Natural killer cell treated with Interleukin-12 subunit alpha and Interleukin-12 subunit beta and Interleukin-15 and Interleukin-18, amount 100 ng/mL, for 72 hours (primary cell): ENCODE data around the gene XXYLT1. TPM values are rescaled to one million over a fixed set of nuclear protein-coding genes. Genes with fewer than 3 reads are reported as not detected.
A peak's percentile ranks its signal among the peaks of the same experiment; 100 is the strongest.

Experiments used
- ATAC-seq, 2 donors: fragments of 150-1000 bp; cut with Tn5 transposase in 1 of 2; sonication (Bioruptor Pico), chemical (Tn5 transposase) in 1 of 2; 2 replicates each; pipeline ENCODE4 v1.10.0; 2021
- DNase-seq: peaks from one replicate; pipeline ENCODE4 v3.0.0; 2022; ENCODE audit warnings: low spot score
- H3K27ac Mint-ChIP-seq, 2 donors: 1 replicate in 1 of 2; 2 replicates in 1 of 2; pipeline ENCODE4 v1.8.0; 2022; ENCODE audit warnings: mixed read lengths in 2 of 2, mild to moderate bottlenecking in 1 of 2, moderate library complexity in 1 of 2
- H3K27me3 Mint-ChIP-seq, 2 donors: 1 replicate in 1 of 2; 2 replicates in 1 of 2; pipeline ENCODE4 v1.8.0; 2022; ENCODE audit warnings: mixed read lengths in 2 of 2
- H3K36me3 Mint-ChIP-seq: one replicate; pipeline ENCODE4 v1.8.0; 2022; ENCODE audit warnings: mixed read lengths
- H3K4me1 Mint-ChIP-seq, 2 donors: 1 replicate in 1 of 2; 2 replicates in 1 of 2; pipeline ENCODE4 v1.8.0; 2022; ENCODE audit warnings: low read depth in 2 of 2, mixed read lengths in 2 of 2, mild to moderate bottlenecking in 1 of 2
- H3K4me3 Mint-ChIP-seq: one replicate; pipeline ENCODE4 v1.8.0; 2022; ENCODE audit warnings: mixed read lengths
- H3K9me3 Mint-ChIP-seq: 2 replicates; pipeline ENCODE4 v1.8.0; 2022; ENCODE audit warnings: mixed read lengths
- total RNA-seq, 2 donors: library from RNA; stranded (reverse); gene quantifications; one replicate each; pipeline ENCODE4 v1.2.3, GENCODE V29; 2022

Gene XXYLT1
- total RNA-seq, 2 donors from 2014 or later: 10.5 to 16.2 TPM

DNA sequence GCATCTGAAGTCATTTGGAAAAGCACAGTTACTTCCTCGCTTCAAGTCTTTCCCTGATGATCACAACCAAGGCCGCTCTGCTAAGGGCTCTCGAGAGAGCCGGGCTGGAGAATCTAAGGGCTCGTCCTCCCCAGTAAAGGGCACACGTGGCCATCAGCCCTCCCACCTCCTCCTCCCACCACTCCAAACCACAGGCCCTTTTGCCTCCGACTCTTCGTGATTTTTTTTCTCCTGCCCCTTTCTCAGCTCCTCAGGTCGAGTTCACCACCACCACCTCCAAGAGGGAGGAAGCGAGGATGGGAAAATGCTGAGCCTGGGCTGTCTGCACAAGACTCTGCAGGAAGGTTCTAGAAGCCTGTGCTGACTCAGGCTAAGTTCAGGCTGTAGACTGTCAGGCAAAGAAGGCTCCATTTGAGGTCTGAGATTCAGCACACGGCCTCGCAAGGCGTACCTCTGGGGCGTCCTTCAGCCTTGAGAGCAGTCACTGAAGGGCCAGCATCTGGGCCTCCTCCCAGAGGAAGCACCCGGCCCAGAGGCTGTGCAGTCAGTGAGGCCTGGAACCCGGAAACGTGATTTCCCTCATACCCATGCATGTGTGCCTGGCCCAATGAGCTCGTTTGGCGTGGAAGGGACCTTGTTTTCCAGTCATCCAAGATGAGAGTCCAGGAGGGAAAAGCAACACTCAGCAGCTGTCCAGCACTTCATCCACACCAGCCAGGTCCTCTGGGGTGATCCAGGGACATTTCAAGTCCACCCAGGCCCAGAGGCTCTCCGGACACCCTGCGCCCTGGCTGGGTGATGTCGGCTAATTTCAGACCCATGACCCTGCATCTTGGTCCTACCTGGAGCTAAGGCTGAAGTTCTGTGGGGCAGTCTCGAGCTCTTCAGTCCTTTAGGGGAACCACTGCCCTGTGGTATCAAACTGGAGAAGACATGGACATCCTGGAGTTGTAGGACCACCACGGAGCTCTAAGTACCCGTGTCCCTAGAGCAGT, 196.8 kb downstream of the XXYLT1 start:
- Mint-ChIP-seq H3K4me3 (no peak overlapping the region), H3K27ac (no peak overlapping the region), H3K27me3 (no peaks in the 10 kb centered on the region), H3K4me1 (peaks cover 0 to 9% of the 10 kb centered on the region in 2 donors), H3K36me3 (no peaks in the 10 kb centered on the region), H3K9me3 (no peaks in the 10 kb centered on the region)
- DNase-seq (no peak), ATAC-seq (no peak)

GRCh38 chr3:195072916-195073564, 197.9 kb downstream of the XXYLT1 start:
- H3K4me3 Mint-ChIP-seq: no peak overlapping the region
- no peaks in the 10 kb centered on the region for H3K9me3 Mint-ChIP-seq
- peaks cover 0 to 9% of the 10 kb centered on the region in 2 donors for H3K4me1 Mint-ChIP-seq
- DNase-seq (no peak), ATAC-seq (no peak)
- H3K36me3 Mint-ChIP-seq: no peaks in the 10 kb centered on the region
- H3K27me3 Mint-ChIP-seq: no peaks in the 10 kb centered on the region
- no peak overlapping the region for H3K27ac Mint-ChIP-seq

DNA sequence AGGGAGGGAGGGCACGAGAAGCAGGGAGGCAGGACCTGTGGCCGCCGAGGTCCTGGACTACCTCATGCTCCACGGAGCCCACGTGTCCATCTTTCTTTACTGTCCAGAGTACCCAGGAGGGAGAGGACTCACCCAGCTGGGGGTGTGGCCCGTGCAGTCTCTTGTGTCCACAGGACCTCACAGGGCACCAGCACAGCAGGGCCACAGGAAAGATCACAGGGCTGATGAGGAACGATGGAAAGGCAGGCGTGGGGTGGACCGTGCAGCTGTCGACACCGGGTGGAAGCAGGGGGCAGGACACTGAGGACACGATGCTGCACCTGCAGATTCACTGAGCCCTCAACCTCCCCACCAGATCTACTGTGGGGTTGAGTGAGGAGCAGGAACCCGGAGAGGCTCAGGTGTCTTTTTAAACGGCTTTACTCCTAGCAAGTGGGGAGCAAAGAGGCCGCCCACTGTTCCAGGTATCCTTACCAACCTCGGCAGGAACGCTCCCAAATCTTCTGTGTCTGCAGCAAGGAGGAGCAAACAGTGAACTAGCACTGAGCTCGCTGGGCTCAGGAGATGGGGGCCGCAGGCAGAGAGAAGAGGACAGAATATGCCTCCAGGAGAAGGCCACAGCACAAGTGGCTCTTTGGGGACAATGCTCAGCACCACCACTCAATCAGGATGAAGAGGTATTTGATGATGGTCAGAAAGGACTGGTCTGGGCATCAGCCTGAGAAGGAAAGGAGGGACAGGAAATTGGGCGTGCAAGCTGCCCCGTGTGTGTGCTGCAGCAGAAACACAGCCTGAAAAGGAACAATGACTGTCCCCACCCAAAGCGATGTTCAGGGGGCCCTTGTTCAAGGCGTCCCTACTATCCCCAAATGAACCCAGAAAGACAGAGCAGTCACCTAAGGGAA, 198.8 kb downstream of the XXYLT1 start:
- Mint-ChIP-seq H3K9me3 (no peaks in the 10 kb centered on the region), H3K27me3 (no peaks in the 10 kb centered on the region), H3K27ac (no peak overlapping the region), H3K36me3 (no peaks in the 10 kb centered on the region), H3K4me3 (no peak overlapping the region), H3K4me1 (peaks cover 0 to 9% of the 10 kb centered on the region in 2 donors)
- no peak for DNase-seq
- ATAC-seq: no peak

GRCh38 chr3:195071011-195071728, 199.8 kb downstream of the XXYLT1 start:
- no peak overlapping the region for H3K27ac Mint-ChIP-seq
- H3K4me3 Mint-ChIP-seq: no peak overlapping the region
- ATAC-seq (no peak), DNase-seq (no peak)
- no peaks in the 10 kb centered on the region for H3K27me3 Mint-ChIP-seq
- H3K4me1 Mint-ChIP-seq: peaks cover 0 to 3% of the 10 kb centered on the region in 2 donors
- H3K9me3 Mint-ChIP-seq: no peaks in the 10 kb centered on the region
- no peaks in the 10 kb centered on the region for H3K36me3 Mint-ChIP-seq

GRCh38 chr3:195070336-195070735, 200.6 kb downstream of the XXYLT1 start:
- H3K27me3 Mint-ChIP-seq: no peaks in the 10 kb centered on the region
- peak; percentile 47 for DNase-seq
- ATAC-seq: no peak
- H3K9me3 Mint-ChIP-seq: no peaks in the 10 kb centered on the region
- no peak overlapping the region for H3K27ac Mint-ChIP-seq
- H3K4me3 Mint-ChIP-seq: no peak overlapping the region
- no peaks in the 10 kb centered on the region for H3K4me1 Mint-ChIP-seq
- H3K36me3 Mint-ChIP-seq: no peaks in the 10 kb centered on the region

DNA sequence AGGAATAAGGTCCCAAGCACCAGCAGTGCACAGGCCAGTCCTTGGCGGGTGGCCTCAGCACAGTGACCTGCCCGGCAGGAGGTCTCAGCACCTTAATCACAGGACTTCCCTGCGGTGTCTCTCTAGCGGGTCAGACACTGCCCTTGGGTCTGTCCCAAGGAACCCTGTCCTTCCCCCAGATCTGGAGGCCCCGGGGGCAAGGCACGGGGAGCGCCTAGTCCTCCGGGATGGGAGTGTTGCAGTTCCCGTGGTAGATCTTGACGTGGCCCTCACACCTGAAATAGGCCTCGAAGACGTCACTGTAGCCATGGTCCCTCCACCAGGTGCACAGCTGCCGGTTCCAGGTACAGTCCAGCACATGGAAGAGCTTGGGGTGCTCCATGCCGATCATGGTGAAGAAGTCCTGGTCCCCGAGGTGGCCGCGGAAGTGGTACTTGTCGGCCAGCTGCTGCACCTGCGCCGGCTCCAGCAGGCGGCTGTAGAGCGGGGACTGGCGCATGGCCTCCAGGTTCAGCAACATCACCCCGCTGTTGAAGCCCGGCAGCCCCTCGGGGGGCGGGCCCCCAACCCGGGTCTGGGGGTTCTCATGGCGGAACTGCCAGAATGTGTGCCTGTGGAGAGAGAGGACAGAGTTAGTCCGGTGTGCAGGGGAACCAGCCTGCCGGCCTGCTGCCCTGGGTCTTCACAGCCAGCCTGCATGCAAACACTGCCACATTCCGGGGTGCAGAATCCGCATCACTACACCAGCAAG, 201.3 kb downstream of the XXYLT1 start:
- Mint-ChIP-seq H3K4me1 (no peaks in the 10 kb centered on the region), H3K27ac (no peak overlapping the region), H3K9me3 (no peaks in the 10 kb centered on the region), H3K27me3 (no peaks in the 10 kb centered on the region), H3K4me3 (no peak overlapping the region), H3K36me3 (no peaks in the 10 kb centered on the region)
- no peak for ATAC-seq
- DNase-seq: no peak

DNA sequence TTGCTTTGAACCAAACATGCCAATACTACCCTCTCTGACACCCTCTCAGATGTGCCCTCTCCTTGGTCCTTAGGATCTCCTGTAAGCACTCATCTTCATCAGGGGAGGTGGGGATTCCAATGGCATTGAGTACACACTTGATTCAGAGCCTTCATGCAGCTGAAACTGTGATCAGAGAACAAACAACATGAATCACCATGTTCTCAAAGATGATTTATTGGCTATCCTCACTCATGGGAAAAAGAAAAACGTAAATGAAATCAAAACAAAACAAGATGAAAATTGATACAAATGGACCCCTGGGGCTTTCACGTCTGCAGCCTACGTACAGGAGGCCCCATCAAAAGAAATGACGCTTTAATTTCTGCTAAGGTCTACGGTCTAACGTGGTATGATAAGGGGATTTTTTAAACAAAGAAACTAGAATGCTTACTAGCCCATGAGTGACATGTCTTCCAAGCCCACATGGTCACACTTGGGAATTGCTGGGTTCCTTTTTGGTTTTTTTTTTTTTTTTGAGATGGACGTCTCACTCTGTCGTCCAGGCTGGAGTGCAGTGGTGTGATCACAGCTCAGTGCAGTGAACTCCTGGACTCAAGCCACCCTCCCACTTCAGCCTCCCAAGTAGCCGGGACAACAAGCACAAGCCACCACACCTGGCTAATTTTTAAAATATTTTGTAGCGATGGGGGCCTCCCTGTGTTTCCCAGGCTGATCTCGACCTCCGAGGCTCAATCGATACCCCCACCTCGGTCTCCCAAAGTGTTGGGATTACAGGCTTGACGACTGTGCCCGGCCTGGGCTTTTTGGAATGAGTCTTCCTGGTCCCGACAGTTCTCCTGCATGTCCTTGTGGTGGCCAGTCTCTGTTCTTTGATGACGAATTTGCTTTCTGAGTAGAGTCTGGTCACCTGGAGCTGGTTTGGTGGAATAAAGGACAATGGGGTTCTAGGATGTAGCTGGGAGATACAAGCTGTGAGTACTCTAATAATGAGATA, 202.6 kb downstream of the XXYLT1 start:
- H3K4me1 Mint-ChIP-seq: peaks cover 0 to 2% of the 10 kb centered on the region in 2 donors
- H3K9me3 Mint-ChIP-seq: no peaks in the 10 kb centered on the region
- no peaks in the 10 kb centered on the region for H3K36me3 Mint-ChIP-seq
- no peak overlapping the region for H3K27ac Mint-ChIP-seq
- no peaks in the 10 kb centered on the region for H3K27me3 Mint-ChIP-seq
- ATAC-seq: no peak
- no peak for DNase-seq
- H3K4me3 Mint-ChIP-seq: no peak overlapping the region

GRCh38 chr3:195066441-195066841, 204.5 kb downstream of the XXYLT1 start:
- ATAC-seq (no peak), DNase-seq (no peak)
- H3K36me3 Mint-ChIP-seq: no peaks in the 10 kb centered on the region
- no peaks in the 10 kb centered on the region for H3K9me3 Mint-ChIP-seq
- no peaks in the 10 kb centered on the region for H3K27me3 Mint-ChIP-seq
- peak overlapping the region in 1 of 2 donors; percentile 57 for H3K27ac Mint-ChIP-seq
- H3K4me3 Mint-ChIP-seq: no peak overlapping the region
- H3K4me1 Mint-ChIP-seq: peaks cover 0 to 5% of the 10 kb centered on the region in 2 donors

GRCh38 chr3:195065864-195066185, 205.1 kb downstream of the XXYLT1 start:
- ATAC-seq (no peak), DNase-seq (no peak)
- Mint-ChIP-seq H3K36me3 (no peaks in the 10 kb centered on the region), H3K27ac (peak overlapping the region in 1 of 2 donors; percentile 57), H3K4me1 (peaks cover 0 to 5% of the 10 kb centered on the region in 2 donors), H3K4me3 (no peak overlapping the region), H3K27me3 (no peaks in the 10 kb centered on the region), H3K9me3 (no peaks in the 10 kb centered on the region)

DNA sequence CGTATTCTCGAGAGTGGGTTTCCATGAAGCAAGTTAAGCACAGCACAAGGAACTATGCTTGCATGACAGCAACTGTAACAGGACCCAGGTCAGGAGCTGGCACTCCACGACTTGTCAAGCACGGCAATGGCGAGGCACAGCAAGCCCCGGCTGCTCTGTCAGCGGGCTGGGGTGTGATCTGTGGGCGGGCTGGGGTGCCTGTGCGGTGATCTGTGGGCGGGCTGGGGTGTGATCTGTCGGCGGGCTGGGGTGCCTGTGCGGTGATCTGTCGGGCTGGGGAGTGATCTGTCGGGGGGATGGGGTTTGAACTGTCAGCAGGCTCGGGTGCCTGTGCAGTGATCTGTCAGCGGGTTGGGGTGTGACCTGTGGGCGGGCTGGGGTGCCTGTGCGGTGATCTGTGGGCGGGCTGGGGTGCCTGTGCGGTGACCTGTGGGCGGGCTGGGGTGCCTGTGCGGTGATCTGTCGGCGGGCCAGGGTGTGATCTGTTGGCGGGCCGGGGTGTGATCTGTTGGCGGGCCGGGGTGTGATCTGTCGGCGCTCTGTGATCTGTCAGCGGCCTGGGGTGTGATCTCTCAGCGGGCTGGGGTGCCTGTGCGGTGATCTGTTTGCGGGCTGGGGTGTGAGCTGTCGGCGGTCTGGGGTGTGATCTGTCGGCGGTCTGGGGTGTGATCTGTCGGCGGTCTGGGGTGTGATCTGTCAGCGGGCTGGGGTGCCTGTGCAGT, 205.7 kb downstream of the XXYLT1 start:
- H3K4me3 Mint-ChIP-seq: no peak overlapping the region
- H3K4me1 Mint-ChIP-seq: peaks cover 0 to 5% of the 10 kb centered on the region in 2 donors
- ATAC-seq (no peak), DNase-seq (no peak)
- H3K27me3 Mint-ChIP-seq: no peaks in the 10 kb centered on the region
- H3K36me3 Mint-ChIP-seq: no peaks in the 10 kb centered on the region
- H3K9me3 Mint-ChIP-seq: no peaks in the 10 kb centered on the region
- peak overlapping the region in 1 of 2 donors; percentile 57 for H3K27ac Mint-ChIP-seq

- no peaks in the 10 kb centered on the region for H3K27me3 Mint-ChIP-seq
- ATAC-seq (no peak), DNase-seq (no peak)
- peaks cover 0 to 5% of the 10 kb centered on the region in 2 donors for H3K4me1 Mint-ChIP-seq
- no peaks in the 10 kb centered on the region for H3K36me3 Mint-ChIP-seq
- H3K27ac Mint-ChIP-seq: peak overlapping the region in 1 of 2 donors; percentile 51
- H3K4me3 Mint-ChIP-seq: no peak overlapping the region
- no peaks in the 10 kb centered on the region for H3K9me3 Mint-ChIP-seq
These were observed 206.5 kb downstream of the XXYLT1 start for GRCh38 chr3:195064300-195064931.
